ENCODE results near the gene ST6GALNAC1. TPM values are rescaled to one million over a fixed set of nuclear protein-coding genes. Genes with fewer than 3 reads are reported as not detected.
A peak's percentile ranks its signal among the peaks of the same experiment; 100 is the strongest.

The ST6GALNAC1 gene
- total RNA-seq, 1 donor from 2014 or later, result 6.6 TPM

DNA sequence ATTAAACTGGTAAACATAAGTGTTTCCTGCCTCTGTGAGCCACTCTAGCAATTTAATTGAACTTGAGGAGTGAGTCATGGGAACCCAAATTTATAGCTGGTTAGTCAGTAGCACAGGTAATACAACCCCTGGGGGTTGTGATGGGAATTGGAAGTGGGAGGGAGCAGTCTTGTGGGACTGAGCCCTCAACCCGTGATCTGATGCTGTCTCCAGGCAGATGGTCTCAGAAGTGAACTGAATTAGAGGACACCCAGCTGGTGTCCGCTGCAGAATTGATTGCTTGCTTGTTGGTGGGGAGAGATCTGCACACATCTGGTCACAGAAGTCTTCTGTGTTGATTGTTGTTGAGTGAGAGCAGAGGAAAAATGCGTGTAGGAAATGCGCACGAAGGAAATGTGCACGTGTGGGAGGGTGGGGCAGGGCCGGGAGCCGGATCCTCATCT is 50.2 kb downstream of the ST6GALNAC1 start:
- Mint-ChIP-seq H3K9me3 (ENCODE audit: low read depth) (no peaks in the 10 kb centered on the region), H3K4me1 (ENCODE audit: low read depth) (peaks cover 8% of the 10 kb centered on the region), H3K36me3 (ENCODE audit: insufficient read depth) (no peaks in the 10 kb centered on the region), H3K27me3 (peaks cover 15% of the 10 kb centered on the region), H3K4me3 (ENCODE audit: low read depth) (no peak overlapping the region), H3K27ac (no peak overlapping the region)
- DNase-seq (ENCODE audit: low spot score, unreplicated experiment), result no peak
- TF ChIP-seq, protein P1, sequence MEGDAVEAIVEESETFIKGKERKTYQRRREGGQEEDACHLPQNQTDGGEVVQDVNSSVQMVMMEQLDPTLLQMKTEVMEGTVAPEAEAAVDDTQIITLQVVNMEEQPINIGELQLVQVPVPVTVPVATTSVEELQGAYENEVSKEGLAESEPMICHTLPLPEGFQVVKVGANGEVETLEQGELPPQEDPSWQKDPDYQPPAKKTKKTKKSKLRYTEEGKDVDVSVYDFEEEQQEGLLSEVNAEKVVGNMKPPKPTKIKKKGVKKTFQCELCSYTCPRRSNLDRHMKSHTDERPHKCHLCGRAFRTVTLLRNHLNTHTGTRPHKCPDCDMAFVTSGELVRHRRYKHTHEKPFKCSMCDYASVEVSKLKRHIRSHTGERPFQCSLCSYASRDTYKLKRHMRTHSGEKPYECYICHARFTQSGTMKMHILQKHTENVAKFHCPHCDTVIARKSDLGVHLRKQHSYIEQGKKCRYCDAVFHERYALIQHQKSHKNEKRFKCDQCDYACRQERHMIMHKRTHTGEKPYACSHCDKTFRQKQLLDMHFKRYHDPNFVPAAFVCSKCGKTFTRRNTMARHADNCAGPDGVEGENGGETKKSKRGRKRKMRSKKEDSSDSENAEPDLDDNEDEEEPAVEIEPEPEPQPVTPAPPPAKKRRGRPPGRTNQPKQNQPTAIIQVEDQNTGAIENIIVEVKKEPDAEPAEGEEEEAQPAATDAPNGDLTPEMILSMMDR (IDR thresholded peaks at IDR 0.05; ENCODE audit: unreplicated experiment), result no peak

DNA sequence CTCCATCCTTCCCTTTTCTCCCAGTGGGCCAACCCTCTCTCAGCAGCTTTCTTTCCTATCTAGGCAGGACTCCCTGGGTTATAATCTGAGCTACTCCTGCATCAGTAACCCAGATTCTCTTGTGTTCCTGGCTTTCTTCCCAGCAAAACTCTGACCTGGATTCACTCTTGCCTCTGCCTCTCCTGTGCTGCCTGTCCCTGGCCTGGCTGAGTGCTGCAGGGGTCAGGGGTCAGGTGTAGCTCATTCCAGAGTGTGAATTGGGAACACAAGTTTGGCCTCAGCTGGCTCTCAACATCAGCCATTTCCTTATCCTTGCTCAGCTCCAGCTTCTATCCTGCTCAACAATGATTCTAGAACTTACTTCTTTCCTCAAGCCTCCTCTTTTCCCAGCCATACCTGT is 55.4 kb downstream of the ST6GALNAC1 start:
- Mint-ChIP-seq H3K9me3 (ENCODE audit: low read depth) (no peaks in the 10 kb centered on the region), H3K36me3 (ENCODE audit: insufficient read depth) (no peaks in the 10 kb centered on the region), H3K27me3 (peaks cover 51% of the 10 kb centered on the region), H3K4me3 (ENCODE audit: low read depth) (no peak overlapping the region), H3K4me1 (ENCODE audit: low read depth) (no peaks in the 10 kb centered on the region), H3K27ac (no peak overlapping the region)
- no peak for DNase-seq (ENCODE audit: low spot score, unreplicated experiment)
- TF ChIP-seq, protein P1 (IDR thresholded peaks at IDR 0.05; ENCODE audit: unreplicated experiment), result no peak

DNA sequence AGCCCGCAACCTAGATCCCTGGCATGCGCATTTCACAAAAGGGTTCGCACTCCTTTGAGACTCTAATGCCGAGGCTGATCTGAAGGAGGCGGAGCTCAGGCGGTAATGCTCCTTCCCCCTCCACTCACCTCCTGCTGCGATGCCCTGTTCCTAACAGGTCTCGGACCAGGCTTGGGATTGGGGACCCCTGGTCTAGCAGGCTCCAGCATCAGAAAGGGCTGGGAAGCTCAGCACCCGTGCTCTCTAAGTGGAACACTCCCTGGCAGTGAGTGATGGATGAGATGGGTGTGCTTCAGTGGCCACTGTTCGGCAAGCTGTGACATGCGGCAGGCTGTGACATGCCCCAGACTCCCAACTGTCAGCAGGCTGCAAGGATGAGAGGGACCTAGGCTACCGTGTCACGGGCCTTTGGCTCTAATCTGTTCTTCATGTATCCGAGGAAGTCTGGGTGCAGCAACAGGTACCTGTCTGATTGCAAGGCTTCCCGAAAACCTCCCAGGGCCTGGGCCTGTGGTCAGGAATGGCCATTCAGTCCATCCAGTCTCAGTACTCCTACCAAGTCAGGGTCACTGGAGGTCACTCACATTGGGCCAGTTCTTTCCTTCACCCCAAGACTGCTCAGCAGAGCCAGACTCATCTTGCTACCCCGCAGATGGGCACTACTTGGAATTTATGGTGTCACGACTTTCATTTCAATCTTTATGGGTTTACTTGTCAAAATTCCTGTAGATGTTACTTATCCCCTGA is 56.6 kb downstream of the ST6GALNAC1 start:
- DNase-seq (ENCODE audit: low spot score, unreplicated experiment), result no peak
- H3K9me3 Mint-ChIP-seq (ENCODE audit: low read depth), result no peaks in the 10 kb centered on the region
- H3K4me3 Mint-ChIP-seq (ENCODE audit: low read depth), result no peak overlapping the region
- TF ChIP-seq, protein P1 (IDR thresholded peaks at IDR 0.05; ENCODE audit: unreplicated experiment), result no peak
- peaks cover 60% of the 10 kb centered on the region for H3K27me3 Mint-ChIP-seq
- no peaks in the 10 kb centered on the region for H3K4me1 Mint-ChIP-seq (ENCODE audit: low read depth)
- peak overlapping the region; percentile 6 for H3K27ac Mint-ChIP-seq
- no peaks in the 10 kb centered on the region for H3K36me3 Mint-ChIP-seq (ENCODE audit: insufficient read depth)

DNA sequence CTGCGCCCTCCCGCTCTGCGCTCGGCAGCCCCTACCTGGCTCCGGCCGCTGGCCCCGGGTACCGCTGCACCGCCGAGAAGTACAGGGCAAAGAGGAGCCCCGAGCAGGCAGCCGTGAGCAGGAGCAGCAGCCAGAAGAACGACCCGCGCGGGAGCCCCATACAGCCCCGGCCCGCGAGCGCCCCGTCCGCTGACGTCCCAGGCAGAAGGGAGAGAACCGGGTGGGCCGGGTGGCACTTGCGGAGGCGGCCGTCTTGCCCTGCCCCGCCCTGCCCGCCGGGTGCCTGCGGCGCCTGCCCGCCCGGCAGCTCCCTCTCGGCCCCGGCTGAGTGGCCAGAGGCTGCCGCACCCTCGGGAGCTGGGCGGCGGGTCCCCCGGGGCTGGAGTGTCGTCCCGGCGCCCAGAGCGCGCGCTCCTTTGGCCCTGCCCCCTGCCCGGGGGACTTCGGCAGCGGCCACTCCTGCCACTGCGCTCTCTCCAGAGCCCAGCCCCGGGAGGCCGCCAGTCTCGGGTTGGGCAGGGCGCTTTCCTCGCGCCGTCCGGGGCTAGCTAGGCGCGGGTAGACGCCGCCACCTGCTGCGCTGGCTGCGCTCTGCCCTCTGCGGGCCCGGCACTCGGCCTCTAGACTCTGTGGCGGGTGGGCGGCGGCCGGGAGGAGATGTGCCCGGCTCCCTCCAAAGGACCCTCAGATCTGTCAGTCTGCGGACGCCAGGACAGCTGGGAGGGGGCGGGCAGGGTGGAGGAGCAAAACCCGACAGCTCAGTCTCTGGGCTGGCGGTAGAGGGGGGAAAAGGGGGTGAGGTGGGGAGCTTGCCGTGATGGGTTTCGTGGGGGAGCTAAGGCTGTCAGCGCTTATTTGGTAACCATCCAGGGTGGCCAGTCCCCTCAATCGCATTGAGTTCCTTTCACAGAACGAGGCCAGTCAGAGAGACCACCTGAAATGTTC is 57.6 kb downstream of the ST6GALNAC1 start, which contains the start of gene ST6GALNAC2:
ST6GALNAC2 (minus strand) TSS at position 212 of the 945 bp plus-strand sequence; CDS start at position 160, 52 bp downstream.
- Mint-ChIP-seq H3K9me3 (ENCODE audit: low read depth) (no peaks in the 10 kb centered on the region), H3K4me3 (ENCODE audit: low read depth) (peak within 1 kb of the TSS; percentile 64), H3K4me1 (ENCODE audit: low read depth) (no peaks in the 10 kb centered on the region), H3K36me3 (ENCODE audit: insufficient read depth) (no peaks in the 10 kb centered on the region), H3K27me3 (peaks cover 58% of the 10 kb centered on the region), H3K27ac (no peak within 1 kb of the TSS)
- DNase-seq (ENCODE audit: low spot score, unreplicated experiment), result peak; percentile 58
- TF ChIP-seq, protein P1 (IDR thresholded peaks at IDR 0.05; ENCODE audit: unreplicated experiment), result no peak

DNA sequence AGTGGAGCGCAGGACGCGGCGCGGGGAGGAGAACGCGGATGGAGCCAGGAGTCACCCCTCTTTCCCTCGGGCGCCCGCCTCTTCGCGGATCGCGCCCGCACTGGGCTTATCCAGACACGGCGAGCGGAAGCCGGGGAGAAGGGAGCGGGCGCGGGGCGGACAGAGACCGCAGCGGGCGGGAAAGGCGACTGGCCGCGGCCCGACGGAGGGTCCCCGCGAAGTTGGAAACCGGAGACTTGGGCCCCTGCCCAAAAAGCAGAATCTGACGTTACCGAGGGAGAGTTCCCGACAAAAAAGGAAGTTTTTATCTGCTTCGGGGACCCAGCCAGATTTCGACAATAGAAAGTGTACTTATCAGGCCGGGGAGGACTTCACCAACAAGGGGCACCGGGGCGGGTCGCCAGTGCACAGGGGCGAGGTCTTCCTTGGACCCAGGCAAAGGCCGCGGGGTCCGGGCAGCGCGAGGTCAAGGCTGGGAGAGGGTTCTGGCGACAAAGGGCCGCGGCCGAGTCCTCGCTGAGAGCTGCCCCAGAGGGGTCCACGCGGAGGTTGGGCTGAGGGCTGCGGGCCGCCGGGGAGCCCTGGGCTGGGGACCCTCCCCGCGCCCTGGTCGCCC is 58.4 kb downstream of the ST6GALNAC1 start:
- Mint-ChIP-seq H3K4me1 (ENCODE audit: low read depth) (no peaks in the 10 kb centered on the region), H3K9me3 (ENCODE audit: low read depth) (no peaks in the 10 kb centered on the region), H3K36me3 (ENCODE audit: insufficient read depth) (no peaks in the 10 kb centered on the region), H3K4me3 (ENCODE audit: low read depth) (peak overlapping the region; percentile 64), H3K27ac (no peak overlapping the region), H3K27me3 (peaks cover 58% of the 10 kb centered on the region)
- DNase-seq (ENCODE audit: low spot score, unreplicated experiment), result no peak
- TF ChIP-seq, protein P1 (IDR thresholded peaks at IDR 0.05; ENCODE audit: unreplicated experiment), result no peak
